ENCODE measurements around the gene NAA25.

DNA sequence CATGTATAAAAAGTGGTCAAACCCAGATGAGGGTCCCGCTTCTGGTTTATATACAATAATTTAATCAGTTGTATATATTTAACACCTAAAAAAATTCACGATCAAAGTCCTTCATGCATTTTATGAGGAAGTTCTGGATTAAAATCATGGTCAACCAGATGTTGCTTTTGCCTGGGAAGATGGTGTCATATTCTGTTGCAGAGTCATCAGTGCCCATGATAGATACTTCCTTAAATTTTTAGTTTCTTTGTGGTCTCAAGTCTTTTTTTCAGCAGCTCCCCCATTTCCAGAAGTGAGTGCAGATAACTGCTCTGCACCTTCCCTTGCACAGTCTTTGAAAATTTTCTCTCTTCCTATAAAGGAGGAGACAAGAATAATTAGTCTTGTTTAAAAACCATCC is 79.3 kb downstream of the NAA25 start:
- TF ChIP-seq CTCF (IDR thresholded peaks at IDR 0.05) (no peak), POLR2A (IDR thresholded peaks at IDR 0.05) (no peak)

Measured in vagina (tissue), 2 donors.